Fibroblast of skin of right biceps (primary cell): ENCODE data around the gene THY1.
"Not testable (repeated sequence)": the region's sequence is repeated elsewhere in the genome, so short reads cannot be mapped to it uniquely, and the experiment has no call there.

Source experiments
- DNase-seq: peaks from one replicate; pipeline ENCODE4 v3.0.0-alpha.2; 2013

The THY1 gene

GRCh38 chr11:119417726-119418540 lies 5.0 kb downstream of the THY1 start:
- DNase-seq, result peak; percentile 92

- DNase-seq, result peak; percentile 76
Measured at GRCh38 chr11:119416606-119417580, 6.1 kb downstream of the THY1 start.

GRCh38 chr11:119415966-119416365 lies 7.0 kb downstream of the THY1 start:
- DNase-seq, result no peak

- no peak for DNase-seq
Measured at GRCh38 chr11:119415517-119415916, 7.5 kb downstream of the THY1 start.

GRCh38 chr11:119414734-119415133 lies 8.2 kb downstream of the THY1 start:
- no peak for DNase-seq

- DNase-seq, result no peak
Measured at GRCh38 chr11:119414321-119414720, 8.7 kb downstream of the THY1 start.

GRCh38 chr11:119412072-119412471 lies 10.9 kb downstream of the THY1 start:
- DNase-seq, result no peak

DNA sequence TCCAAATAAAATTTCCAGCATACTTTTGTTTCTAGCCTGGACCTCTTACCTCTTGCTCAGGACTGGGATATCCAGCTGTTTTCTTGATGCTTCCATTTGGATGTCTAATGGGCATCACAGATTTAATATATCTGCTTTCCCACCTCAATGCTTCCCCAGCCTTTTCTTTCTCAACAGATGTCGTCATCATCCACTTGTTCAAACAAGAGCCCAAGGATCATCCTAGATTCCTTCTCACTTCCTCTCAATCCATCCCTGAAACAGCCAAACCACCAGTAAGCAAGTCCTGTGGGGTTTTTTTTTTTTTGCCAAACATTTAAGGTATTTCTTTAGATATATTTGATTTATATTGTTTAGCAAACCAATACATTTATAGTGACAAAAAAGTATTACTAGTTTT lies 12.5 kb downstream of the THY1 start:
- DNase-seq, result no peak

GRCh38 chr11:119409731-119410130 lies 13.2 kb downstream of the THY1 start:
- DNase-seq, result no peak

DNA sequence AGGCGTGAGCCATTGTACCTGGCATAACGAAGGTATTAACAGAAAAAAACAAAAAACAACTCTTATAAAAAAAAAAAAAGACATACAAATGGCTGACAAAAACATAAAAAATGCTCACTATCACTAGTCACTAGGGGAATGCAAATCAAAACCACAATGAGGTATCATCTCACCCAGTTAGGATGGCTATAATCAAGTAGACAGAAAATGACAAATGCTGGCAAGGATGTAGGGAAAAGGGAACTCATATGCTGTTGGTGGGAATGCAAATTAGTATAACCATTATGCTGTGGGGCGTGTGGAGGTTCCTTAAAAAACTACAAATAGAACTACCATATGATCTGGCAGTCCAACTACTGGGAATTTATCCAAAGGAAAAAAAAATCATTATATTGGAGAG lies 17.0 kb downstream of the THY1 start:
- DNase-seq, result peak; percentile 72

GRCh38 chr11:119405448-119405847 lies 17.5 kb downstream of the THY1 start:
- not testable (repeated sequence) for DNase-seq

GRCh38 chr11:119404872-119405271 lies 18.1 kb downstream of the THY1 start:
- DNase-seq, result peak; percentile 72

DNA sequence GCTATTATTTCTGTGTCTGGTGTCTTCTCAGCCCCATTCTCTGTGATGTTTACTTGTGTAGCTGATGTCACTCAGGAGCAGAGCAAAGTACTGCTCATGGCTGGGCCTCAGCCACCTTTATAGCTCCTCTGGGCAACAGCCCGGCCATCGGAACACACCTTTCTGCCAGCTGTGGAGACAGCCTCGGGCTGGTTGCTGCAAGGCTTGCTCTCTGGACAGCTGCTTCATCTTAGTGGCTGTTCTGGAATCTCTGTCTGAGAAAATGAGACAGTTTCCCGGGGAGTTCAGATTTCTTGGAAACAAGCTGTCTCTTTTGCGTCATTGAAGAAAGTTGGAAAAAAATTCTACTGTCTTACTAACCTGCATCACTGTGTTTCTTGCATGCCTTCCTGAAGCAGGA lies 20.0 kb downstream of the THY1 start:
- DNase-seq, result peak; percentile 44

GRCh38 chr11:119402470-119402869 lies 20.5 kb downstream of the THY1 start:
- no peak for DNase-seq

DNA sequence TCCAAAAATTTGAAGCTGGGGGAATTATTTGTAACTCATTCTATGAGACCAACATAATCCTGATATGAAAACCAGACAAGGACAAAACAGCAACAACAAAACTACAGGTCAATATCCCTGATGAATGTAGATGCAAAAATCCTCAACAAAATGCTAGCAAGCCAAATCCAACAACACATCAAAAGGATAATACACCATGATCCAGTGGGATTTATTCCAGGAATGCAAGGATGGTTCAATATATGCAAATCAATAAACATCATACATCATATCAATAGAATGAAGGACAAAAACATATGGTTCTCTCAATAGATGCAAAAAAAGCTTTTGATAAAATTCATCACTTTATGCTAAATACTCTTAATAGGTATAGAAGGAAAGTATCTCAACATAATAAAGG lies 22.1 kb downstream of the THY1 start:
- DNase-seq, result no peak

- DNase-seq, result no peak
Measured at GRCh38 chr11:119397740-119398139, 25.2 kb downstream of the THY1 start.

- no peak for DNase-seq
Measured at GRCh38 chr11:119396835-119397234, 26.1 kb downstream of the THY1 start.

DNA sequence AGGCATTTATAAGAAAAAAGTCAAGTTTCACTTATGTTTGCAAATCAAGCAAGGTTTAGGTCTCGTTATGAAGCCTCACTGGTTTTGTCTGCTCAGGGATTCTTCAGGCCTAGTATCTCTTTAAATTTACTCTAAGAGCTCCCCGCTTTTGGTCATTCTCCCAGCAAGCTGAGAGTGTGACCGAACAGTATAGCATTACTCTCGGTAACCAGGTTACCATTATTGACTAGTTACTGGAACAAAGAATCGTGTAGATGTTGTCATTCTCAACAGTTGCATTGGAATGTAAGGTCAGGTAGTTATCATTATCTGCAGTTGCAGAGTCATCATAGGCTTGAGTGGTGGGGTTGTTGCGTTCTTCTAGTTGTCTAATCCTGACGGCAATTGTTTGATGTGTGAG lies 31.7 kb downstream of the THY1 start:
- no peak for DNase-seq

DNA sequence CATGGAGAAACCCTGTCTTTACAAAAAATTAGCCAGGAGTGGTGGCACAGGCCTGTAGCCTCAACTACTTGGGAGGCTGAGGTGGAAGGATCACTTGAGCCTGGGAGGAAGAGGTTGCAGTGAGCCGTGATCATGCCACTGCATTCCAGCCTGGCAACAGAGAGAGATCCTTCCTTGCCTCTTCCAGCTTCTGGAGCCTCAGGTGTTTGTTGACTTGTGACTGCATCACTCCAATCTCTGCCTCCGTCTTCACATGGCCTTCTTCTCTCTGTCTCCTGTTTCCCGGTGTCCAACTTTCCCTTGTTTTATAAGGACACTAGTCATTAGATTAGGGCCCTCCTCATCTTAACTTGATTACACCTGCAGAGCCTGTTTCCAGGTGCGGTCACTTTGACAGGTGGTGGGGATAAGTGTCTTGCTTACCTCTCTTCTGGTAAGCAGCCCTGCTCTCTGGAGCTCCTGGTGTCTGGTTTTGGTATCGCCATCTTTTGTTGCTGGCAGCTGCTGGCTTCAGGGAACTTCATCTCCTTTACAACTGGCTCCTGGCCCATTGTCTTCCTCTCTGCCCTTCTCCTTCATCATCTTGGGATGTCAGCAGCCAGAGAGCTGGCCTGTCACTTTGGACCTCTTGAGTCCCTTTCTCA lies 33.2 kb downstream of the THY1 start:
- no peak for DNase-seq

DNA sequence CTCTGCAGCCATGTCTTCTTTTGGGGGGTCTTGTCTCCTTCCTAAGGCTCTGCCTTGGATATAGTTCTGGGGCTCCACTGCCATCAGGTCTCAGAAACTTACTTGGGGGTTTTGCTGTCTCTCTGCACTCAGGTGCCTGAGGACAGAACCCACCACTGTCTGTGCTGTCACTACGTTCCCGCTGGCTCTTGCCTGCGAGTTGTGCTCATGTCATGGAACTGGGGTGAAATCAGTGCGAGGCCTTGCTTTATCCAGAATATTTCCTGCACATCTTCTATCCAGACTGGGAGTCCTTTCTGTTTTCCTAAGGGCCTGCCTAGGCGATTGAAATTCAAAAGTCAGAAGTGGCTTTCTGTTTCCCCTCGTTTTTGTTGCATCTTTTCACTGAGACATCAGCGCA lies 34.9 kb downstream of the THY1 start:
- DNase-seq, result no peak

DNA sequence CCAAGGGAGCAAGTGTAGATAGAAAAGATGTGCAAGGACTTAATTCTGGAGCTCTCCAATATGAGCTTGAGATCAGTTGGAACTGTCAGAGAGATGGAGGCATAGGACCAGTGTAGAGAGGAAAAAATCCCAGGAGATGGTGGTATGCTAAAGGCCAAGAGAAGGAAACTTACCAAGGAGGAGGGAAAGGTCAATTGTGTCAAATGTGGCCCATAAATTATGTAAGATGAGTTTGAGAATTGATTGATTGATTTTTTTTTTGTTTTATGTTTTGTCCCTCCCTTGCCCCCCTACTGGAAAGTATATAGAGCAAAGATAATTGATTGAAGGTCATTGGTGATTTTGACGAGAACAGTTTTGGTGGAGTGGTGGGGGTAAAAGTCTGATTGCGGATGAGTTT lies 38.6 kb downstream of the THY1 start:
- no peak for DNase-seq

- not testable (repeated sequence) for DNase-seq
Measured at GRCh38 chr11:119382513-119382912, 40.5 kb downstream of the THY1 start.

DNA sequence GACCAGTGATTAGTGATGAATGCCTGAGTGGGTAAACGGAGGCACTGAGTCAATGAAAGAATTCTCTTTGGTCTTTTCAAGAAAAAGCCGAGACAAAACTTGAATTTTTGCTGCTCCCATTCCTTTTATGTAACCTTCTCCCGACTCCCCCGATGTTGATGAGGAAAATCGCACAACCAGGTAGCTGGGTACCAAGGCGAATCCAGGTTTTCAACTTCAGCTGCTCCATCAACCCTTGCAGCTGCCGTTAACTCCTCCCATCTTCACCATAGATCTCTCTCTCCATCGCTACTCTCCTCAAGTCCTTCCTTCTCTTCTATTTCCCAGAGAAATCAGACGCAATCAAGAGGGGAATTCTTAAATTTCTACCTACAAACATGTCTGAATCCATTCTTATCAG lies 40.9 kb downstream of the THY1 start:
- DNase-seq, result no peak
